T-helper 2 cell treated with Interferon-gamma antibody and Interleukin-4, amounts not matched to agents 5 μg/mL and 100 μg/mL, for 36 hours (primary cell): ENCODE data around the gene NPAS3.

Experiments
- DNase-seq: peaks from one replicate; pipeline ENCODE4 v3.0.0; 2021; ENCODE audit warnings: low spot score
- H3K27ac Mint-ChIP-seq: one replicate; pipeline ENCODE4 v1.8.0; 2021; ENCODE audit warnings: mild to moderate bottlenecking, mixed read lengths
- H3K27me3 Mint-ChIP-seq: one replicate; pipeline ENCODE4 v1.8.0; 2021; ENCODE audit warnings: low read depth, mixed read lengths
- H3K36me3 Mint-ChIP-seq: one replicate; pipeline ENCODE4 v1.8.0; 2021; ENCODE audit warnings: low read depth, mixed read lengths
- H3K4me1 Mint-ChIP-seq: one replicate; pipeline ENCODE4 v1.8.0; 2021; ENCODE audit warnings: low read depth, mixed read lengths
- H3K4me3 Mint-ChIP-seq: one replicate; pipeline ENCODE4 v1.8.0; 2022; ENCODE audit warnings: mild to moderate bottlenecking, moderate library complexity, mixed read lengths
- H3K9me3 Mint-ChIP-seq: one replicate; pipeline ENCODE4 v1.8.0; 2021; ENCODE audit warnings: mixed read lengths

NPAS3 gene

DNA sequence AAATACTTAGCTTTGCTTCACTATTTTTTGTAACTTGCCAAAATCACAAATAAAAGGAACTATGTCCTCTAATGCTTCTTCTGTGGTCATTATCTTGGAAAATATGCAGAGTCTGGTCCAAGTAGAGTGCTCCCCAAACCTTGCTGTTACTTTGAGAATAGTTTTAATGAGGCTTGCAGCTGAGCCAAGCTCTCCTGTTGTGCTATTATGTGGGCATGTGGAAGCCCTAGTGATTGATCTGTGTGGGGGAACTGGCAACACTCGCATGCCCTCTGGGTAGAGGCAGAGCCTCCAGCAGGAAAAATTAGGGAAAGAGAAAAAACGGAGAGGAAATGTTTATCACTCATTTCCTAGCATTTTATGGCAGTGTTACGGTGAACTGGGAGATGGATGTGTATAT, 539.1 kb downstream of the NPAS3 start:
- peaks cover 9% of the 10 kb centered on the region for H3K27me3 Mint-ChIP-seq
- no peak overlapping the region for H3K27ac Mint-ChIP-seq
- H3K4me3 Mint-ChIP-seq: no peak overlapping the region
- no peaks in the 10 kb centered on the region for H3K9me3 Mint-ChIP-seq
- no peak for DNase-seq
- H3K36me3 Mint-ChIP-seq: no peaks in the 10 kb centered on the region
- no peaks in the 10 kb centered on the region for H3K4me1 Mint-ChIP-seq

DNA sequence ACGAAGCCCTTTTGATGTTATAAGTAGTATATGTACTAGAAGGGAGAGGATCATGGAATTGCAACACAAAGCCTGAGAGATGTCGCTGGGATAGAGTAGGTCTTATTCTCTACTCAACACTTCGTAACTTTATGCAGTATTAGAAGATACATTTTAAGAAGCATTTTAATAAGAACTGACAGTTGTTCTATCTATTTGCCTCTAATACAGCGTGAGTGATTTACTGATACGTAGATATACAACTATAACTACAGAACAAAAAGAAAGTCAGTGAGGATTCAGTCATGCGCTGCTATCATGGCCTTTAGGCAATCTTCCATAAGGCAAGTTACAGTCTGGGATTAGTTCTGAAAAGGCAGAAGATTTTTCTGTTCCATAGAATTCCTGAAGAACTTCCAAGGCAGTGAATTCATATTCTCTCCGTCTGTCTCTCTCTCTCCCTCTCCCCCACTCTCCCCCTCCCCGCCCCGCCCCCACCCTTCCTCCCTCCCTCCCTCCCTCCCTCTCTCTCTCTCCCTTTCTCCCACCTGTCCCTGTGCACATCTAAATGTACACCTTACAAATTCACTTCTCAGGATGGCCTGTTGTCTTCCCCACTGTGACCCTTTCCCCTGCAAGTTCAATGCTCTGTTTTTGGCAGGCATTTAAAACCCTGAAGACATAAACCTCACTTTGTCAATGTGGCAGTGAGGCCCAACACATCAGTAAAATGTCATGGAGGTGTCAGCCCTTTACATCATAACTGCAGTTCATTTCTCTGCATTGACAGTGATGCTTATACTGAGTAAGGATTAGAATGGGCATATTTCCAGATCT, 541.6 kb downstream of the NPAS3 start:
- H3K27ac Mint-ChIP-seq: no peak overlapping the region
- no peaks in the 10 kb centered on the region for H3K36me3 Mint-ChIP-seq
- no peaks in the 10 kb centered on the region for H3K9me3 Mint-ChIP-seq
- no peak overlapping the region for H3K4me3 Mint-ChIP-seq
- peaks cover 15% of the 10 kb centered on the region for H3K27me3 Mint-ChIP-seq
- H3K4me1 Mint-ChIP-seq: no peaks in the 10 kb centered on the region
- DNase-seq: no peak

GRCh38 chr14:33480887-33481184, 542.2 kb downstream of the NPAS3 start:
- Mint-ChIP-seq H3K9me3 (no peaks in the 10 kb centered on the region), H3K4me3 (no peak overlapping the region), H3K4me1 (no peaks in the 10 kb centered on the region)

DNA sequence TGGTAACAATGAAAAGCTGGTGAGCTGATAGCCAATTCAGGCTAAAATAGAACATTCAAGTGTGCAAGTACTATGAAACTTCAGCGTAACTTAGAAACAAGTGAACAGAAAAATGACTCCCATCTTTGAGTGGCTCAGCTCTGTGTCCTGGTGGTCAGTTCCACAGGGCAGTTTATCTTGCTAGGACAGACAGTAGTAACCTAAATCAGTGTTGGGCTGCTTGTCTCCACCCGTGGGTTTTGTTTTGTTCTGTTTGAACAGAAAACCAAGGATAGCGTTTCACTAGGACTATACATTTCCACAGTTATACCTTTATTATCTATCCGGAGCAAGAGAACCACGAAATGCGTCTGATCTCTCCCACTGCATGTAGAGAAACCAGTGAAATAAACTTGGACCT, 544.4 kb downstream of the NPAS3 start:
- Mint-ChIP-seq H3K9me3 (no peaks in the 10 kb centered on the region), H3K4me3 (no peak overlapping the region), H3K27ac (no peak overlapping the region), H3K27me3 (peaks cover 15% of the 10 kb centered on the region), H3K4me1 (no peaks in the 10 kb centered on the region), H3K36me3 (no peaks in the 10 kb centered on the region)
- no peak for DNase-seq

More at GRCh38 chr14:33480887-33481184, 542.2 kb downstream of the NPAS3 start:
- peaks cover 15% of the 10 kb centered on the region for H3K27me3 Mint-ChIP-seq
- no peaks in the 10 kb centered on the region for H3K36me3 Mint-ChIP-seq
- no peak for DNase-seq
- no peak overlapping the region for H3K27ac Mint-ChIP-seq

- peaks cover 15% of the 10 kb centered on the region for H3K27me3 Mint-ChIP-seq
- H3K9me3 Mint-ChIP-seq: no peaks in the 10 kb centered on the region
- no peaks in the 10 kb centered on the region for H3K4me1 Mint-ChIP-seq
- H3K36me3 Mint-ChIP-seq: no peaks in the 10 kb centered on the region
- H3K4me3 Mint-ChIP-seq: no peak overlapping the region
- no peak overlapping the region for H3K27ac Mint-ChIP-seq
- no peak for DNase-seq
Observed at GRCh38 chr14:33483541-33483940, 544.9 kb downstream of the NPAS3 start.

DNA sequence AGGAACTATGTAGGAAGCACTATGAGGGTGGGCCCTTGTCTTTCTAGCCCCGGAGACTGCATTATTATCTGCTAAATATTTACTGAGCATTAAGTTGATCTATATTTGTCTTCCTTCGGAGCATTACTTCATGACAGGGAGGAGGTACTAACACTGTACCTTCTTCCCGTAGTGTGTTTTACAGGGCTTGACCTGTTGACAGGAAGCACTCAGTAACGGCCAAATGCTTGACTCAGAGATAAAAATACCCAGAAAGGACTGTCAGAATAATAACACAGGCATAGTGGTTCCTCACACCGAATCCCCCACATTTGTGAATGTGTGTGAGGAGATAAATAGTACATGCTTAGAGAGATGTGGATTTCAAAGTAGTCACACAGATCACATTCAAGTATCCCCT, 545.6 kb downstream of the NPAS3 start:
- Mint-ChIP-seq H3K36me3 (no peaks in the 10 kb centered on the region), H3K9me3 (no peaks in the 10 kb centered on the region), H3K4me3 (no peak overlapping the region), H3K27me3 (peaks cover 15% of the 10 kb centered on the region), H3K27ac (no peak overlapping the region), H3K4me1 (no peaks in the 10 kb centered on the region)
- DNase-seq: no peak

- H3K27me3 Mint-ChIP-seq: peaks cover 12% of the 10 kb centered on the region
- H3K36me3 Mint-ChIP-seq: no peaks in the 10 kb centered on the region
- no peak for DNase-seq
- H3K4me1 Mint-ChIP-seq: no peaks in the 10 kb centered on the region
- H3K4me3 Mint-ChIP-seq: no peak overlapping the region
- H3K27ac Mint-ChIP-seq: no peak overlapping the region
- H3K9me3 Mint-ChIP-seq: no peaks in the 10 kb centered on the region
Observed at GRCh38 chr14:33486332-33486890, 547.7 kb downstream of the NPAS3 start.

GRCh38 chr14:33488582-33488981, 549.9 kb downstream of the NPAS3 start:
- Mint-ChIP-seq H3K9me3 (no peaks in the 10 kb centered on the region), H3K4me1 (no peaks in the 10 kb centered on the region), H3K27ac (no peak overlapping the region), H3K36me3 (no peaks in the 10 kb centered on the region), H3K4me3 (no peak overlapping the region), H3K27me3 (no peaks in the 10 kb centered on the region)
- no peak for DNase-seq

- H3K27me3 Mint-ChIP-seq: no peaks in the 10 kb centered on the region
- DNase-seq: no peak
- H3K4me1 Mint-ChIP-seq: no peaks in the 10 kb centered on the region
- no peak overlapping the region for H3K4me3 Mint-ChIP-seq
- H3K9me3 Mint-ChIP-seq: peaks cover 10% of the 10 kb centered on the region
- no peak overlapping the region for H3K27ac Mint-ChIP-seq
- H3K36me3 Mint-ChIP-seq: no peaks in the 10 kb centered on the region
Observed at GRCh38 chr14:33490555-33490954, 551.9 kb downstream of the NPAS3 start.

- no peak overlapping the region for H3K27ac Mint-ChIP-seq
- H3K4me1 Mint-ChIP-seq: no peaks in the 10 kb centered on the region
- no peaks in the 10 kb centered on the region for H3K36me3 Mint-ChIP-seq
- H3K27me3 Mint-ChIP-seq: no peaks in the 10 kb centered on the region
- H3K9me3 Mint-ChIP-seq: peaks cover 13% of the 10 kb centered on the region
- H3K4me3 Mint-ChIP-seq: no peak overlapping the region
- no peak for DNase-seq
Observed at GRCh38 chr14:33491112-33491511, 552.4 kb downstream of the NPAS3 start.

GRCh38 chr14:33492491-33492890, 553.8 kb downstream of the NPAS3 start:
- Mint-ChIP-seq H3K4me1 (no peaks in the 10 kb centered on the region), H3K36me3 (no peaks in the 10 kb centered on the region), H3K4me3 (no peak overlapping the region), H3K27me3 (no peaks in the 10 kb centered on the region), H3K27ac (no peak overlapping the region), H3K9me3 (peaks cover 20% of the 10 kb centered on the region)
- DNase-seq: no peak

- no peaks in the 10 kb centered on the region for H3K27me3 Mint-ChIP-seq
- H3K36me3 Mint-ChIP-seq: no peaks in the 10 kb centered on the region
- H3K9me3 Mint-ChIP-seq: peaks cover 20% of the 10 kb centered on the region
- no peak for DNase-seq
- H3K4me3 Mint-ChIP-seq: no peak overlapping the region
- no peaks in the 10 kb centered on the region for H3K4me1 Mint-ChIP-seq
- H3K27ac Mint-ChIP-seq: no peak overlapping the region
Observed at GRCh38 chr14:33493266-33493665, 554.6 kb downstream of the NPAS3 start.

- H3K4me3 Mint-ChIP-seq: no peak overlapping the region
- no peaks in the 10 kb centered on the region for H3K4me1 Mint-ChIP-seq
- no peak overlapping the region for H3K27ac Mint-ChIP-seq
- H3K36me3 Mint-ChIP-seq: no peaks in the 10 kb centered on the region
- H3K9me3 Mint-ChIP-seq: peaks cover 20% of the 10 kb centered on the region
- DNase-seq: no peak
- H3K27me3 Mint-ChIP-seq: no peaks in the 10 kb centered on the region
Observed at GRCh38 chr14:33493990-33494389, 555.3 kb downstream of the NPAS3 start.

DNA sequence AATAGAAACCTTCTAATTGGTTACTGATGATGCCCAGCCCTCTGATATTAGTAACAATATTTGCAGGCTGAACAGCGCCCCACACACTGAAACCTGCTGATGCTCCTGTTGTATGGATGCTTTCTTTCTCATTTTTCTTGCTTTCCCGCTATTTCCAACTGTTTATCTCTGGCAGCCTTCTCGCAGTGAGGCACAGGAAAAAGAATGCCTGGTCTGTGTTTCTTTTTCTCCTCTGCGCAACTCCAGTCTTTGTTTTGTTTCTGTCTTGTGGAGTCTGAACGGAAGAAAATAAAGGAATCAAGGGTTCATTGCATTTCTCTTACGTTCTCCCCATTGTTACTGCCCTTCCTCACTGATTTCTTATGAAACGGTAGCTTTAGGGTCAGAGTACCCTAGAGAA, 561.0 kb downstream of the NPAS3 start:
- H3K27me3 Mint-ChIP-seq: no peaks in the 10 kb centered on the region
- no peak overlapping the region for H3K27ac Mint-ChIP-seq
- peaks cover 19% of the 10 kb centered on the region for H3K9me3 Mint-ChIP-seq
- DNase-seq: no peak
- H3K4me1 Mint-ChIP-seq: no peaks in the 10 kb centered on the region
- no peaks in the 10 kb centered on the region for H3K36me3 Mint-ChIP-seq
- no peak overlapping the region for H3K4me3 Mint-ChIP-seq
